SK-N-SH treated with all-trans-retinoic acid at 6 μM for 48 hours (cell line): ENCODE results near the gene RAPGEF4.
A peak's percentile ranks its signal among the peaks of the same experiment; 100 is the strongest.

ENCODE experiments used
- ATAC-seq: fragments of 200-7000 bp; cut with Tn5 transposase; 3 replicates; pipeline ENCODE4 v1.9.1; 2020; ENCODE audit warnings: mild to moderate bottlenecking, moderate library complexity
- ARNTL ChIP-seq: fragments of 450-650 bp; formaldehyde crosslinking; IDR thresholded peaks from 2 replicates; pipeline ENCODE4 v1.5.0; 2020; ENCODE audit warnings: low read depth, mild to moderate bottlenecking, moderate library complexity, borderline replicate concordance
- BACH2 ChIP-seq: fragments of 250-450 bp; sonication (Bioruptor Pico); IDR thresholded peaks from 2 replicates; pipeline ENCODE4 v1.9.0; 2021; ENCODE audit warnings: mild to moderate bottlenecking, borderline replicate concordance
- CSDC2 ChIP-seq: fragments of 250-450 bp; sonication (Bioruptor Pico); IDR thresholded peaks from 2 replicates; pipeline ENCODE4 v1.5.0; 2020; ENCODE audit warnings: mild to moderate bottlenecking, moderate library complexity
- ESRRG ChIP-seq: fragments of 250-450 bp; sonication (Bioruptor Pico); IDR thresholded peaks from 2 replicates; pipeline ENCODE4 v1.6.1; 2021; ENCODE audit warnings: mild to moderate bottlenecking
- GLIS3 ChIP-seq: fragments of 250-450 bp; sonication (Bioruptor Pico); IDR thresholded peaks from 2 replicates; pipeline ENCODE4 v1.5.0; 2020; ENCODE audit warnings: mild to moderate bottlenecking, moderate library complexity
- ISL1 ChIP-seq: fragments of 250-450 bp; sonication (Bioruptor Pico); IDR thresholded peaks from 2 replicates; pipeline ENCODE4 v2.1.2; 2022; ENCODE audit warnings: mild to moderate bottlenecking, moderate library complexity
- OSR1 ChIP-seq: fragments of 250-450 bp; sonication (Bioruptor Pico); IDR thresholded peaks from 2 replicates; pipeline ENCODE4 v1.8.0; 2022; ENCODE audit warnings: moderate library complexity, mild to moderate bottlenecking, inconsistent platforms
- SNAI2 ChIP-seq: fragments of 250-450 bp; sonication (Bioruptor Pico); IDR thresholded peaks from 2 replicates; pipeline ENCODE4 v1.5.0; 2020; ENCODE audit warnings: mild to moderate bottlenecking, moderate library complexity
- TCF4 ChIP-seq: fragments of 250-450 bp; sonication (Bioruptor Pico); IDR thresholded peaks from 2 replicates; pipeline ENCODE4 v1.8.0; 2021; ENCODE audit warnings: mild to moderate bottlenecking, moderate library complexity, borderline replicate concordance
- TOX ChIP-seq: fragments of 250-450 bp; sonication (Bioruptor Pico); IDR thresholded peaks from 2 replicates; pipeline ENCODE4 v1.8.0; 2021; ENCODE audit warnings: mild to moderate bottlenecking, moderate library complexity, borderline replicate concordance
- ZC3H10 ChIP-seq: fragments of 250-450 bp; sonication (Bioruptor Pico); IDR thresholded peaks from 2 replicates; pipeline ENCODE4 v1.5.1; 2021; ENCODE audit warnings: mild to moderate bottlenecking, moderate library complexity
- ZFP3 ChIP-seq: fragments of 250-450 bp; sonication (Bioruptor Pico); IDR thresholded peaks from 2 replicates; pipeline ENCODE4 v1.5.0; 2020; ENCODE audit warnings: mild to moderate bottlenecking, moderate library complexity
- ZFP30 ChIP-seq: fragments of 450-650 bp; formaldehyde crosslinking; IDR thresholded peaks from 2 replicates; pipeline ENCODE4 v1.5.0; 2022; ENCODE audit warnings: mild to moderate bottlenecking, moderate library complexity
- ZNF565 ChIP-seq: fragments of 450-650 bp; formaldehyde crosslinking; conservative IDR thresholded peaks from 2 replicates; pipeline ENCODE4 v1.5.0; 2020; ENCODE audit warnings: low read depth, mild to moderate bottlenecking, moderate library complexity
- ZNF70 ChIP-seq: fragments of 450-650 bp; formaldehyde crosslinking; IDR thresholded peaks from 2 replicates; pipeline ENCODE4 v1.5.0; 2020; ENCODE audit warnings: mild to moderate bottlenecking, moderate library complexity
- ZNF8 ChIP-seq: fragments of 450-650 bp; formaldehyde crosslinking; IDR thresholded peaks from 2 replicates; pipeline ENCODE4 v1.5.0; 2020; ENCODE audit warnings: mild to moderate bottlenecking, moderate library complexity
- TF ChIP-seq, protein P1 (sequence below): fragments of 250-450 bp; sonication (Bioruptor Pico); IDR thresholded peaks from 2 replicates; pipeline ENCODE4 v1.5.1; 2020; ENCODE audit warnings: low read depth, mild to moderate bottlenecking, moderate library complexity
- TF ChIP-seq, protein P2 (sequence below): fragments of 250-450 bp; sonication (Bioruptor Pico); IDR thresholded peaks from 2 replicates; pipeline ENCODE4 v1.5.0; 2020; ENCODE audit warnings: mild to moderate bottlenecking, moderate library complexity
- TF ChIP-seq, protein P3 (sequence below): fragments of 250-450 bp; sonication (Bioruptor Pico); IDR thresholded peaks from 2 replicates; pipeline ENCODE4 v1.5.1; 2021; ENCODE audit warnings: mild to moderate bottlenecking, moderate library complexity
- TF ChIP-seq, protein P4 (sequence below): fragments of 250-450 bp; sonication (Bioruptor Pico); IDR thresholded peaks from 2 replicates; pipeline ENCODE4 v1.8.0; 2021; ENCODE audit warnings: low read depth, mild to moderate bottlenecking, moderate library complexity, borderline replicate concordance
- TF ChIP-seq, protein P5 (sequence below): fragments of 250-450 bp; sonication (Bioruptor Pico); IDR thresholded peaks from 2 replicates; pipeline ENCODE4 v1.8.0; 2020; ENCODE audit warnings: mild to moderate bottlenecking, moderate library complexity, borderline replicate concordance

The RAPGEF4 gene

DNA sequence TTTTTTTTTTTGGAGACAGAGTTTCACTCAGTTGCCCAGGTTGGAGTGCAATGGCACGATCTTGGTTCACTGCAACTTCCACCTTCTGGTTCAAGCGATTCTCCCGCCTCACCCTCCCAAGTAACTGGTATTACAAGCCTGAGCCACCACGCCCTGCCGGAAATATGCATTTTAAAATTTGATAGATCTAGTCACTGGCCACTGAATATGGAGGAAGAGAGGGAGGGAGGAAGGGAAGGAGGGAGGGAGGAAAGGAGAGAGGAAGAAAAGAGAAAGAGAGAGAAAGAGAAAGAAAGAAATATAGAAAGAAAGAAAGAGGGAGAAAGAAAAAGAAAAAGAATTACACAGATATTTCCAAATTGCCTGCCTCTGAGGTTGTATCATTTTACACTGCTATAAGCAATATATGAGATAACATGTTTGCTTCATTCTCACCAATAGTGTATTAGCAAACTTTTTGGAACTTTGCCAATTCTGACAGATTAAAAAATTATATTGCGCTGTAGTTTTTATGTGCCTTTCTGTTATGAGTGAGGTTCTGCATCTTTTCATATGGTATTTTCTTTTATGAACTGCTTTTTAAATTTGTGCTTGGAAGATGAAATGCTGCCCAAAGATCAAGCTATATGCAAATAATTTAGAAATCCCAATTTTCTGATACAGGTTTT, 178.8 kb downstream of the RAPGEF4 start:
- no peak for ATAC-seq

DNA sequence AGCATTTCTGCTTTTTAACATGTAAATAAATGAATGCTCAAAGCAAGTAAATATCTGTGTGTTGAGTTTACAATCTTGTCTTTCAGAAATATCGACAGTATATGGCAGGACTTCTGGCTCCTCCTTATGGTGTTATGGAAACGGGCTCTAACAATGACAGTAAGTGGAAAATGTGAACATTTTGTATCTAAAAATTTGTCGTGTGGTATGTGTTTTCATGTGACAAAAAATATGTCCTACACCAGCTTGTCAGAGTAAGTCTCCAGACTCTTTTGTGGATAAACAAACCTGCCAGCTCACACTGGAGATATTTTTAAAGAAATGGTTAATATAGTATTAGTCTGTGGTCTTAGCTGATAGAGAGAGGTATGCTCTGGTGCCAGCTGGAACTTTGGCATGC, 182.1 kb downstream of the RAPGEF4 start:
- no peak for ATAC-seq
- TF ChIP-seq ZNF565 (CRISPR knock-in tag), result no peak

More for the DNA sequence above, 178.8 kb downstream of the RAPGEF4 start:
- TF ChIP-seq, protein P1, sequence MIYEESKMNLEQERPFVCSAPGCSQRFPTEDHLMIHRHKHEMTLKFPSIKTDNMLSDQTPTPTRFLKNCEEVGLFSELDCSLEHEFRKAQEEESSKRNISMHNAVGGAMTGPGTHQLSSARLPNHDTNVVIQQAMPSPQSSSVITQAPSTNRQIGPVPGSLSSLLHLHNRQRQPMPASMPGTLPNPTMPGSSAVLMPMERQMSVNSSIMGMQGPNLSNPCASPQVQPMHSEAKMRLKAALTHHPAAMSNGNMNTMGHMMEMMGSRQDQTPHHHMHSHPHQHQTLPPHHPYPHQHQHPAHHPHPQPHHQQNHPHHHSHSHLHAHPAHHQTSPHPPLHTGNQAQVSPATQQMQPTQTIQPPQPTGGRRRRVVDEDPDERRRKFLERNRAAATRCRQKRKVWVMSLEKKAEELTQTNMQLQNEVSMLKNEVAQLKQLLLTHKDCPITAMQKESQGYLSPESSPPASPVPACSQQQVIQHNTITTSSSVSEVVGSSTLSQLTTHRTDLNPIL (CRISPR knock-in tag), result no peak
- TF ChIP-seq ZNF8 (CRISPR knock-in tag) (no peak), GLIS3 (CRISPR knock-in tag) (no peak), TCF4 (CRISPR knock-in tag) (no peak), SNAI2 (CRISPR knock-in tag) (no peak), ZC3H10 (no peak), ISL1 (CRISPR knock-in tag) (no peak), BACH2 (CRISPR knock-in tag) (no peak)
- TF ChIP-seq, protein P2, sequence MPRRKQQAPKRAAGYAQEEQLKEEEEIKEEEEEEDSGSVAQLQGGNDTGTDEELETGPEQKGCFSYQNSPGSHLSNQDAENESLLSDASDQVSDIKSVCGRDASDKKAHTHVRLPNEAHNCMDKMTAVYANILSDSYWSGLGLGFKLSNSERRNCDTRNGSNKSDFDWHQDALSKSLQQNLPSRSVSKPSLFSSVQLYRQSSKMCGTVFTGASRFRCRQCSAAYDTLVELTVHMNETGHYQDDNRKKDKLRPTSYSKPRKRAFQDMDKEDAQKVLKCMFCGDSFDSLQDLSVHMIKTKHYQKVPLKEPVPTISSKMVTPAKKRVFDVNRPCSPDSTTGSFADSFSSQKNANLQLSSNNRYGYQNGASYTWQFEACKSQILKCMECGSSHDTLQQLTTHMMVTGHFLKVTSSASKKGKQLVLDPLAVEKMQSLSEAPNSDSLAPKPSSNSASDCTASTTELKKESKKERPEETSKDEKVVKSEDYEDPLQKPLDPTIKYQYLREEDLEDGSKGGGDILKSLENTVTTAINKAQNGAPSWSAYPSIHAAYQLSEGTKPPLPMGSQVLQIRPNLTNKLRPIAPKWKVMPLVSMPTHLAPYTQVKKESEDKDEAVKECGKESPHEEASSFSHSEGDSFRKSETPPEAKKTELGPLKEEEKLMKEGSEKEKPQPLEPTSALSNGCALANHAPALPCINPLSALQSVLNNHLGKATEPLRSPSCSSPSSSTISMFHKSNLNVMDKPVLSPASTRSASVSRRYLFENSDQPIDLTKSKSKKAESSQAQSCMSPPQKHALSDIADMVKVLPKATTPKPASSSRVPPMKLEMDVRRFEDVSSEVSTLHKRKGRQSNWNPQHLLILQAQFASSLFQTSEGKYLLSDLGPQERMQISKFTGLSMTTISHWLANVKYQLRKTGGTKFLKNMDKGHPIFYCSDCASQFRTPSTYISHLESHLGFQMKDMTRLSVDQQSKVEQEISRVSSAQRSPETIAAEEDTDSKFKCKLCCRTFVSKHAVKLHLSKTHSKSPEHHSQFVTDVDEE (CRISPR knock-in tag), result no peak

DNA sequence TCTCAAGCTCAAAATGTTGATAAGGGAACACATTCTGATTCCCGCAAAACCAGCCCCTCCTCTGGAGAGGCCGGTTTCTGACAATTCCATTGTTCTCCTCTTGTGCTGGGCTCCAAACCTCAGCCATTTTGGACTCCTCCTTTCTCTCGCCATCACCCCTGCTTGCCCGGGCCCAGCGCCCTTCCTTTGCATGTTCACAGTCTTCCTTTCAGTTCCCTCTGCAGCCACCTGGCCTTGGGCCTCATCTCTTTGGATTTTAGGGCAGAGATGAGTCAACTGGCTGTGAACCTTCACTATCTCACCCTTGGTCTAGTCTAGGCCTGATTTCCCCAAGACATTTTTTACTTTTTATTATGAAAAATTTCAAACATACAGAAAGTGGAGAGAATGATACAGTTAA, 184.1 kb downstream of the RAPGEF4 start:
- no peak for TF ChIP-seq ZFP3 (CRISPR knock-in tag)
- TF ChIP-seq ARNTL (CRISPR knock-in tag), result no peak
- TF ChIP-seq, protein P3, sequence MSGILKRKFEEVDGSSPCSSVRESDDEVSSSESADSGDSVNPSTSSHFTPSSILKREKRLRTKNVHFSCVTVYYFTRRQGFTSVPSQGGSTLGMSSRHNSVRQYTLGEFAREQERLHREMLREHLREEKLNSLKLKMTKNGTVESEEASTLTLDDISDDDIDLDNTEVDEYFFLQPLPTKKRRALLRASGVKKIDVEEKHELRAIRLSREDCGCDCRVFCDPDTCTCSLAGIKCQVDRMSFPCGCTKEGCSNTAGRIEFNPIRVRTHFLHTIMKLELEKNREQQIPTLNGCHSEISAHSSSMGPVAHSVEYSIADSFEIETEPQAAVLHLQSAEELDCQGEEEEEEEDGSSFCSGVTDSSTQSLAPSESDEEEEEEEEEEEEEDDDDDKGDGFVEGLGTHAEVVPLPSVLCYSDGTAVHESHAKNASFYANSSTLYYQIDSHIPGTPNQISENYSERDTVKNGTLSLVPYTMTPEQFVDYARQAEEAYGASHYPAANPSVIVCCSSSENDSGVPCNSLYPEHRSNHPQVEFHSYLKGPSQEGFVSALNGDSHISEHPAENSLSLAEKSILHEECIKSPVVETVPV (CRISPR knock-in tag), result no peak
- TF ChIP-seq, protein P4, sequence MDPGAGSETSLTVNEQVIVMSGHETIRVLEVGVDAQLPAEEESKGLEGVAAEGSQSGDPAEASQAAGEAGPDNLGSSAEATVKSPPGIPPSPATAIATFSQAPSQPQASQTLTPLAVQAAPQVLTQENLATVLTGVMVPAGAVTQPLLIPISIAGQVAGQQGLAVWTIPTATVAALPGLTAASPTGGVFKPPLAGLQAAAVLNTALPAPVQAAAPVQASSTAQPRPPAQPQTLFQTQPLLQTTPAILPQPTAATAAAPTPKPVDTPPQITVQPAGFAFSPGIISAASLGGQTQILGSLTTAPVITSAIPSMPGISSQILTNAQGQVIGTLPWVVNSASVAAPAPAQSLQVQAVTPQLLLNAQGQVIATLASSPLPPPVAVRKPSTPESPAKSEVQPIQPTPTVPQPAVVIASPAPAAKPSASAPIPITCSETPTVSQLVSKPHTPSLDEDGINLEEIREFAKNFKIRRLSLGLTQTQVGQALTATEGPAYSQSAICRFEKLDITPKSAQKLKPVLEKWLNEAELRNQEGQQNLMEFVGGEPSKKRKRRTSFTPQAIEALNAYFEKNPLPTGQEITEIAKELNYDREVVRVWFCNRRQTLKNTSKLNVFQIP (CRISPR knock-in tag), result no peak
- TF ChIP-seq BACH2 (CRISPR knock-in tag), result no peak
- no peak for TF ChIP-seq TOX (CRISPR knock-in tag)
- TF ChIP-seq ZNF8 (CRISPR knock-in tag), result no peak
- no peak for TF ChIP-seq SNAI2 (CRISPR knock-in tag)
- no peak for TF ChIP-seq ZNF70 (CRISPR knock-in tag)
- no peak for TF ChIP-seq ZFP30 (CRISPR knock-in tag)
- TF ChIP-seq GLIS3 (CRISPR knock-in tag), result no peak
- TF ChIP-seq, all 23 proteins: peak for 0
- ATAC-seq, result no peak

DNA sequence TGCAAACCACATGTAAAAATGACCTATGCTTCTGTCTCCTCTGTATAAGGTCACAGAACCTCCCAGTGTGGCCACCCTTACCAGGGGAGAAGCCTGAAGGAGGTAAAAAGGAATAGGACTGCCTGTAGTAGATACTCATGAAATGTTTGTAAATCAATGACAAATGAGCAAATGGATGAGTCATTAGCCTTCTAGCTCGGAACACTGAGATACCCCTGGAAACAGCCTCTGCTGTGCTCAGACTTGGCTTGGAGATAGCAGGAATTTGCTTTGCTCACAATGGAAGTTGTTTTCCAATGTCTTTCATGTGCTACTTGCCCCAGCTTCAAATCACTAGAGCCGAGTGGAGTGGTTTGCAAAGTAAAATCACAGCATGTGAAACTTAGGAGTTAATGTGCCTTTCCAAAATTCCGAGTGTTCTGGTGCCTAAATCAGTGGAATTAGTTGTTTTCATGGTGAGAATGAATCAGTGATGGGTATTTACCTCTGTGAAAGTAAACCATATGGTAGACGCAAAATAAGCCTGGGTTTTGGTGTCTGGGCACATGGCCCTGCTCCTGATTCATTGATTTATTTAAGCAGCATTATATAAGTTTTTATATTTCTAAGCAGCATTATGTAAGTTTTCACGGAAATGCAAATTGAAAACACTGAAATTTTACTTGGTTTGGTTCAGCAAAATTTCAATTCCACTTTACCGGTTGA, 186.0 kb downstream of the RAPGEF4 start:
- TF ChIP-seq ESRRG (no peak), TCF4 (CRISPR knock-in tag) (no peak), ZFP30 (CRISPR knock-in tag) (no peak), ZNF70 (CRISPR knock-in tag) (no peak)
- ATAC-seq, result peak; percentile 65

DNA sequence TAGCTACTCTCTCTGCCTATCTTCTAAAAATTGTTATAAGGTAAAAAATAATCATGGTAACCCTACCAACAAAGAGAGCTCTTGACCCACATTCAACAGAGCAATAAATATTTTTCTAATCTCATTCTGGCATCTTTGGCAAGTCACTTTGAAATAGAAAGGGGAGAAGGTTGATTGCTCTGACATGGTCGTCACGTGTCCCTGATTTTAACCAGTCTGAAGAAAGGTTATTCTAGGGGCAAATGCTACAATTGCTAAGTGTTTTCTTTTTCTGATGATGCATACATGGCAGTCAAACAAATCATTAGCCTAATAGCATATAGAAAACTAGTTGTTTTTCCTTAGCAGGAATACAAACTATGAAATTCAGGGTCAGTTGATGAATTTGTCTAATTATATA, 186.7 kb downstream of the RAPGEF4 start:
- no peak for ATAC-seq

More for the DNA sequence above, 186.7 kb downstream of the RAPGEF4 start:
- TF ChIP-seq ZFP3 (CRISPR knock-in tag), result no peak
- no peak for TF ChIP-seq CSDC2
- no peak for TF ChIP-seq OSR1
- TF ChIP-seq, protein P5, sequence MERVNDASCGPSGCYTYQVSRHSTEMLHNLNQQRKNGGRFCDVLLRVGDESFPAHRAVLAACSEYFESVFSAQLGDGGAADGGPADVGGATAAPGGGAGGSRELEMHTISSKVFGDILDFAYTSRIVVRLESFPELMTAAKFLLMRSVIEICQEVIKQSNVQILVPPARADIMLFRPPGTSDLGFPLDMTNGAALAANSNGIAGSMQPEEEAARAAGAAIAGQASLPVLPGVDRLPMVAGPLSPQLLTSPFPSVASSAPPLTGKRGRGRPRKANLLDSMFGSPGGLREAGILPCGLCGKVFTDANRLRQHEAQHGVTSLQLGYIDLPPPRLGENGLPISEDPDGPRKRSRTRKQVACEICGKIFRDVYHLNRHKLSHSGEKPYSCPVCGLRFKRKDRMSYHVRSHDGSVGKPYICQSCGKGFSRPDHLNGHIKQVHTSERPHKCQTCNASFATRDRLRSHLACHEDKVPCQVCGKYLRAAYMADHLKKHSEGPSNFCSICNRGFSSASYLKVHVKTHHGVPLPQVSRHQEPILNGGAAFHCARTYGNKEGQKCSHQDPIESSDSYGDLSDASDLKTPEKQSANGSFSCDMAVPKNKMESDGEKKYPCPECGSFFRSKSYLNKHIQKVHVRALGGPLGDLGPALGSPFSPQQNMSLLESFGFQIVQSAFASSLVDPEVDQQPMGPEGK (CRISPR knock-in tag), result no peak
- TF ChIP-seq ISL1 (CRISPR knock-in tag), result peak; percentile 76
- TF ChIP-seq ESRRG, result no peak
- TF ChIP-seq, protein P4 (CRISPR knock-in tag), result no peak
- no peak for TF ChIP-seq ZNF70 (CRISPR knock-in tag)
